Stimulated activated CD8-positive, alpha-beta memory T cell treated with anti-CD3 and anti-CD28 coated beads, Interleukin-12 subunit alpha, Interleukin-12 subunit beta, amount 100 ng/mL, for 4 hours (primary cell): Measurements from ENCODE around the gene ACP4.
"Not testable (repeated sequence)": the region's sequence is repeated elsewhere in the genome, so short reads cannot be mapped to it uniquely, and the experiment has no call there.

Experiments used
- DNase-seq: peaks from one replicate; pipeline ENCODE4 v3.0.0-alpha.2; 2020; ENCODE audit warnings: low read depth

The ACP4 gene, protein sequence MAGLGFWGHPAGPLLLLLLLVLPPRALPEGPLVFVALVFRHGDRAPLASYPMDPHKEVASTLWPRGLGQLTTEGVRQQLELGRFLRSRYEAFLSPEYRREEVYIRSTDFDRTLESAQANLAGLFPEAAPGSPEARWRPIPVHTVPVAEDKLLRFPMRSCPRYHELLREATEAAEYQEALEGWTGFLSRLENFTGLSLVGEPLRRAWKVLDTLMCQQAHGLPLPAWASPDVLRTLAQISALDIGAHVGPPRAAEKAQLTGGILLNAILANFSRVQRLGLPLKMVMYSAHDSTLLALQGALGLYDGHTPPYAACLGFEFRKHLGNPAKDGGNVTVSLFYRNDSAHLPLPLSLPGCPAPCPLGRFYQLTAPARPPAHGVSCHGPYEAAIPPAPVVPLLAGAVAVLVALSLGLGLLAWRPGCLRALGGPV

DNA sequence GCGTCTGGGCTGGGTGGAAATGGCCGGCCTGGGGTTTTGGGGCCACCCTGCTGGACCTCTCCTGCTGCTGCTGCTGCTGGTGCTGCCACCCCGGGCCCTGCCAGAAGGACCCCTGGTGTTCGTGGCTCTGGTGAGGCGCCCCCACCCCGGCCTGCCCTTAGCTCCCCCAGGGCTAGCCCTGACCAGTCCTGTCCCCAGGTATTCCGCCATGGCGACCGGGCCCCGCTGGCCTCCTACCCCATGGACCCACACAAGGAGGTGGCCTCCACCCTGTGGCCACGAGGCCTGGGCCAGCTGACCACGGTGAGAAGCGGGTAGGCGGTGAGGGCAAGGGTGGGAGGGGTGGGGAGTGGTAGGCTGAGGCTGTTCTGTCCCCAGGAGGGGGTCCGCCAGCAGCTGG is at the start of gene ACP4:
Gene ACP4, plus strand, starts transcription at position 20 of the 400 bp plus-strand sequence. Its CDS starts 0 bp downstream, at position 20.
- no peak for DNase-seq

DNA sequence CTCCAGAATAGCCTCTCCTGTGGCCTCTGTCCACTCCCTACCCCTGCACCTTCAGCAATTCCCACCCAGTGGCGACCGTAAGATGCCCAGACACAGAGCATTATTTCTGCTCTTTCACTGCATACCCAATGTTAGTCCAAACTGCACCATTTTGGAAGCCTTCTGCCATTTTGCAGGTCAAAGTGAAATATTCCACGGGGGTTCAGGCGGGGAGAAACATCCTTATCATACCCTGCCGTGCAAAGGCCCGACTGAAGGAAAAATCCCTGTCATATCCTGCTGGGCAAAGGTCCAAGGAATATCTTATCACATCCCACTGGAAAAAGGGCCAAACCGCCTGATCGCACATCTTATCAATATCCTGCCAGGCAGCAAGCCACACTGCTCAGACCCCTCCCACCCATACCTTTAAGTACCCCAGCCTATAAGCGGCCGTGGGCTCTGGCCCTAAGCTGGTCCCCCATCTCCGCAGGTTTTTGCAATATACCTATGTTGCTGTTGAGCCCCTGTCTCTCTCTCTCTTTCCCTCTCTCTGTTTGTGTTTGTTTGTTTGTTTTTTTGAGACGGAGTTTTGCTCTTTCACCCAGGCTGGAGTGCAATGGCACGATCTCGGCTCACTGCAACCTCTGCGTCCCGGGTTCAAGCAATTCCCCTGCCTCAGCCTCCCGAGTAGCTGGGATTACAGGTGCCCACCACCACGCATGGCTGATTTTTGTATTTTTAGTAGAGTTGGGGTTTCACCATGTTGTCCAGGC is 48.9 kb upstream of the ACP4 start:
- no peak for DNase-seq

DNA sequence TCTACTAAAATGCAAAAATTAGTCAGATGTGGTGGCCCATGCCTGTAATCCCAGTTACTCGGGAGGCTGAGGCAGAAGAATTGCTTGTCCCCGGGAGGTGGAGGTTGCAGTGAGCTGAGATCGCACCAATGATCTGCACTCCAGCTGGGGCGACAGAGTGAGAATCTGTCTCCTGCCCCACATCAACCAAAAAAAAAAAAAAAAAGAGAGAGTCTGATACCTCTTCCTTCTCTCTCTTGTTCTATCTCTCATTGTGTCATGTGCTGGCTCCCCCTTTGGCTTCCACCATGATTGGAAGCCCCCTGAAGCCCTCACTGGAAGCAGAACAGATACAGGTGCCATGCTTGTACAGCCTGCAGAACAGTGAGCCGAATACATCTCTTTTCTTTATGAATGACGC is 46.7 kb upstream of the ACP4 start:
- no peak for DNase-seq

DNA sequence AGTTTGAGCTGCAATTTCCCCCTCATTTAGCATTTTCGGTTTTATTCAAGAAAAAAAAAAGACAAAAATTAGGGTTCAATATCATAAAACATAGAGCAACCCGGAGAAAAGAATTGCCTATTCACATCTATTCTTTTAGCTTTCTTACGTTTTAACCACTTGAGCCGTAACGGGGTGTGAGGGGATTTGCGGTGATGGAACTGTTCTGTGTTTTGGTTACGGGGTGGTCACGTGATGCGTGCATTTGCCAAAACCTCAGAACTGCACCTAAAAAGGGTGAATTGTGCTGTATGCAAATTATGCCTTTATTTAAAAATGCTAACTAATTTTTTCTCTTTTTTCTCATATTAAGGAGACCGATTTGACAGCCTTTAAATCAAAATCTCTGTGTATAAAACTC is 45.0 kb upstream of the ACP4 start:
- no peak for DNase-seq

DNA sequence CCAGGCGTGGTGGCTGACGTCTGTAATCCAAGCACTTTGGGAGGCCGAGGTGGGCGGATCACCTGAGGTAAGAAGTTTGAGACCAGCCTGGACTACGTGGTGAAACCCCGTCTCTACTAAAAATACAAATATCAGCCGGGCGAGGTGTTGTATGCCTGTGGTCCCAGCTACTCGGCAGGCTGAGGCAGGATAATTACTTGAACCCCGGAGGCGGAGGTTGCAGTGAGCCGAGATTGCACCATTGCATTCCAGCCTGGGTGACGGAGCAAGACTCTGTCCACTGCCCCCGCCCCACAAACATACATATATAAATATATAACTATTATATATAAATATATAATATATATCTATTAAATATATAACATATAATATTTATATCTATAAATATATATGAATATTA is 43.1 kb upstream of the ACP4 start:
- DNase-seq: not testable (repeated sequence)

DNA sequence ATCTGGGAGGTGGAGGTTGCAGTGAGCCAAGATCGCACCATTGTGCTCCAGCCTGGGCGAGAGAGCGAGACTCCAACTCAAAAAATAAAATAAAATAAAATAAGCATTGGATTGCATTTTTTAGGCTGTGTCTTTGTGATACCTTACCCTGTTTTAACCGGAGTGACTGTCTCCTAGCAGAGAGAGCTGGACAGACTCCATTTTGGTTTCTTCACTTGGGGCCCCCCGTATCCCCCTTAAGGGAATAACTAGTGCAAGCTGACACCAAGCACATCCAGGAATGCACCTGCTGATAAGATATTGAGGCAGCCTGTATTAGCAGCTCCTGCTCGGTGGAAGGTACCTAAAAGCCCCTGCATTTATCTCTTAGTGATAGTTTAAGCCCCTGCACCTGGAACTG is 40.7 kb upstream of the ACP4 start:
- DNase-seq: no peak

DNA sequence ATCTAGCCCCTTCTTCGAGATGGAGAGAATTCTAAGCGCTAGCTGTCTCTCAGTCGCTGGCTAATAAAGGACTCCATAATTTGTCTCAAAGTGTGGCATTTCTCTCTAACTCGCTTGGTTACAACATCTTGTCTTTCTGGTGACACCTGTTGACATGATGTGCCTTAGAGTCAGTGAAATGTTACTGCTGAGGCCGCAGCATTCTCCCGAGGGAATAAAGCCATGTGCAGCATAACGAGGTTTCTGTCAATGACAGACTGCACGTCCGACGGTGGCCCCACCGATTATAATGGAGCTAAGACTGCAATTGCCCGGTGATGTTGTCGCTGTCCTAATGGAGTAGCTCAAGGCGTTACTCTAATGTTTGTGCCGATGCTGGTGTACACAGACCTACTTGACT is 40.2 kb upstream of the ACP4 start:
- no peak for DNase-seq

DNA sequence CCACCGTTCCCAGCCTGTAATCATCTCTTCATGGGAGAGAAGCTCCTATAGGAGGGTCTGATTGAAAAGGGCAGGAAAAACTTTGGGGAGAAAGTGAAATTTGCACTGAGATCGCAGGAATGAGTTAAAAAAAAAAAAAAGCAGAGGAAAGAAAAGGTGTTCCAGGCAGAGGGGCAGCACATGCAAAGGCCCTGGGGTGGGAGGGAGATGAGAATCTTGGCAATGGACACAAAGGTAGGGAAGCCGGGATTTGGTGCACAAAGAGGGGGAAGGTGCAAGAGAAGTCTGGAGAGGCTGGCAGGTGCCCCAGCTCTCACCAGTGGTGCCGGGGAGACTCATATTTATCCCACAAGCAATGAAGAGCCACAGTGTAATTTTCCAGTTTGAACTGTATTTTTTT is 36.3 kb upstream of the ACP4 start:
- no peak for DNase-seq

DNA sequence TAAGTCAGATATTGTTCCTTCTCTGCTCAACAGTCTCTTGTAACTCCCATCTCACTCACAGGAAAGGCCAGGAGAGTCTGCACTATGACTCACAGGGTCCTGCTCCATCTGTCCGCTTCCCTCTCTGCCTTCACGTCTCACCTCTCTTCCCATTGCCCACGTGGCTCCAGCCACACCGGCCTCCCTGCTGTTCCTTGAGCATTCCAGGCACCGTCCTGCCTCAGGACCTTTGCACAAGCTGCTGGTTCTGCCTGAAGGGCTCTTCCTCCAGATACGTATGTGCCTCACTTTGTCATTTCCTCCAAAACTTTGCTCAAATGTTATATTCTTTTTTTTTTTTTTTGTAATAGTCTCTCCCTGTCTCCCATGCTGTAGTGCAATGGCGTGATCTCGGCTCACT is 34.0 kb upstream of the ACP4 start:
- DNase-seq: not testable (repeated sequence)

DNA sequence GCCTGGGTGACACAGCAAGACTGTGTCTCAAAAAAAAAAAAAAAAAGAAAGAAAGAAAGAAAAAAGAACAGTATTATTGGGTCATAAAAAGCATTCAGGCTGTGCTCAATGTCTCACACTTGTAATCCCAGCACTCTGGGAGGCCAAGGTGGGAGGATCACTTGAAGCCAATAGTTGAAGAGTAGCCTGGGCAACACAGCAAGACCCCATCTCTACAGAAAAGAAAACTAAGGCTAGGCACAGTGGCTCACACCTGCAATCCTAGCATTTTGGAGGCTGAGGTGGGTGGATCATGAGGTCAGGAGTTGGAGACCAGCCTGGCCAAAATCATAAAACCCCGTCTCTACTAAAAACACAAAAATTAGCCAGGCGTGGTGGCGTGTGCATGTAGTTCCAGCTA is 32.6 kb upstream of the ACP4 start:
- not testable (repeated sequence) for DNase-seq

DNA sequence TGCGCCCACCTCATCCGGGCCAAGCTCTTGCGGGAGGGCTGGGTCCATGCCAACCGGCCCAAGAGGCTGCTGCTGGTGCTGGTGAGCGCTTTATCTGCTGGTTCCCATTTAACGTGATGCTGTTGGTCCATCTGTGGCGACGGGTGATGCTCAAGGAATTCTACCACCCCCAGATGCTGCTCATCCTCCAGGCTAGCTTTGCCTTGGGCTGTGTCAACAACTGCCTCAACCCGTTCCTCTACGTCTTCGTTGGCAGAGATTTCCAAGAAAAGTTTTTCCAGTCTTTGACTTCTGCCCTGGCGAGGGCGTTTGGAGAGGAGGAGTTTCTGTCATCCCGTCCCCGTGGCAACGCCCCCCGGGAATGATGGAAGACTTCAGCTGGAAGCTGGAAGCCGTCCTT is 31.1 kb upstream of the ACP4 start:
- DNase-seq: not testable (repeated sequence)

DNA sequence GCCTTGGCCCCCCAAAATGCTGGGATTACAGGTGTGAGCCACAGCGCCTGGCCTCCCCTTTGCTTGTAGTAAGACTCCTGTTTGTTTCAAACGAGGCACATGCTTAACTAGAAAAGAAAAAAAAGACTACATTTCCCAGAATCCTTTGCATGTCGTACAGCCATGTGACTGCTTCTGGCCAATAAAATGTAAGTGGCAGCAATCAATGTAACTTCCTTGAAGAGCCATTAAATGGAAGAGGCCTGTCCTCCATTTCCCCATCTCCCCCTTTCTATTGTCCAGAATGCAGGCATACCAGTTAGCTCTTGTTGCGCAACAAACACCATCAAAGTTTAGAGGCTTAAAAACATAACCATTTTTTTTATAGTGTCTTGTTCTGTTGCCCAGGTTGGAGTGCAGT is 30.3 kb upstream of the ACP4 start:
- no peak for DNase-seq

DNA sequence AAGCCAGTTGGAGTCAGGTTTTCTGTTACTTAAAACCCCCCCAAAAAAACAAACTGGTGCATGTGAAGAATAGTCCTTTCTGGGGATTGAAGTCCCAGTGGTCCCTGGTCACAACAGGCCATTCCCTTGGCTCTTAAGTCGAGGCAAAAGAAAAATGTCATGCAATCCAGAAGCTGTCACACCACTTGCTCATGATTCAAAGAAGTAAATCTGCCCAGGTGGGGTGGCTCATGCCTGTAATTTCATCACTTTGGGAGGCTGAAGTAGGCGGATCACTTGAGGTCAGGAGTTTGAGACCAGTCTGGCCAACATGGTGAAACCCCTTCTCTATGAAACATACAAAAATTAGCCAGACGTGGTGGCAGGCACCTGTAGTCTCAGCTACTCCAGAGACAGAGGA is 28.7 kb upstream of the ACP4 start:
- not testable (repeated sequence) for DNase-seq

DNA sequence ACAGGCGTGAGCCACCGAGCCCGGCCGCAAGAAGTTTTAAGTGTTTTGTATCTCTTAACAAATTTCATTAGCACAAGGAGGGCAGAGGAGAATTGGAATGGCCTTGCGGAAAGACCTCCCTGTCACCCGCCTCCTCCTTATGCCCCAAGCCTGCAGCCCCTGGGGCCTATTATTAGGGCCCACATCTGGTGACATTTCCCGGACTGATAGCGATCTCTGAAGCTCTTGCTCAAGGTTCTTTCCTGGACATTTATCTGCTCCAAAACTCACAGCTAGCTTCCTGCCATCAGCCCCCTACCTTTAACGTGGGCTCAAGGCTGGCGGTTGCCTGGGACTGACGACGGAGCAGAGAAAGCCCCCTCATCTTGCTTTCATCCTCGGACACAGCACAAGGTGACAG is 26.7 kb upstream of the ACP4 start:
- DNase-seq: not testable (repeated sequence)

DNA sequence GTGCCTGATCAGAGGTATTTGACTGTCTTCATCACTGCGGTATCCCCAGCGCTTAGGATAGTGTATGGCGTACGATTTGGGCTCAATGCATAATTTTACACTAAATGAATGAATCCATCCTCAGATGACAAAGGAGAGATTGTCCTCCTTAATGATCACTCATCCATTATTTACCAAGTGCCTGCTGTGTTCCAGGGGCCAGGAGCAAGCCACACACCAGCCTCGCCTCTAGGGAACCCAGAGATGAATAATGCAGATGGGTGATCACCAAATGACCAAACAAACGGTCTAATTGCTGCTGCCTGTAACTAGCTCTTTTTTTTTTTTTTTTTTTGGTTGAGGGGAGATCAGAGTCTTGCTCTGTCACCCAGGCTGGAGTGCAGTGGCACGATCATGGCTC is 25.8 kb upstream of the ACP4 start:
- DNase-seq: no peak

DNA sequence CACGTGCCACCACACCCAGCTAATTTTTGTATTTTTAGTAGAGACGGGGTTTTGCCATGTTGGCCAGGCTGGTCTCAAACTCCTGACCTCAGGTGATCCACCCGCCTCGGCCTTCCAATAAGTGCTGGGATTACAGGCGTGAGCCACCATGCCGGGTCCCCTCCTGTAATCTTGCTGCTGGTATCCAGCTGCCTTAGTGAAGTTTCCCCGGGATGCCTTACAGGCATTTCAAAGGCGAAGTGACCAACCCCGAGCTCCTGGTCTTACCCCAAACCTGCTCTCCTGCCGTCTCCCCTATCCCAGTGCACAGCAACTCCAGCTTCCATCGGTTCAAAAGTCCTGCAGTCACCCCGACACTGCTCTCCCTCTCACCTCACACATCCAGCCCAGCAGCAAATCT is 23.5 kb upstream of the ACP4 start:
- not testable (repeated sequence) for DNase-seq

DNA sequence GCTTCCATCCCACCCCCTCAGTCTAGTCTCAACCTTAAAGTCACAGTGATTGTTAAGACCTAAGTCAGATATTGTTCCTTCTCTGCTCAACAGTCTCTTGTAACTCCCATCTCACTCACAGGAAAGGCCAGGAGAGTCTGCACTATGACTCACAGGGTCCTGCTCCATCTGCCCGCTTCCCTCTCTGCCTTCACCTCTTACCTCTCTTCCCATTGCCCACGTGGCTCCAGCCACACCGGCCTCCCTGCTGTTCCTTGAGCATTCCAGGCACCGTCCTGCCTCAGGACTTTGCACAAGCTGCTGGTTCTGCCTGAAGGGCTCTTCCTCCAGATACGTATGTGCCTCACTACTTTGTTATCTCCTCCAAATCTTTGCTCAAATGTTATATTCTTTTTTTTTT is 23.0 kb upstream of the ACP4 start:
- not testable (repeated sequence) for DNase-seq

DNA sequence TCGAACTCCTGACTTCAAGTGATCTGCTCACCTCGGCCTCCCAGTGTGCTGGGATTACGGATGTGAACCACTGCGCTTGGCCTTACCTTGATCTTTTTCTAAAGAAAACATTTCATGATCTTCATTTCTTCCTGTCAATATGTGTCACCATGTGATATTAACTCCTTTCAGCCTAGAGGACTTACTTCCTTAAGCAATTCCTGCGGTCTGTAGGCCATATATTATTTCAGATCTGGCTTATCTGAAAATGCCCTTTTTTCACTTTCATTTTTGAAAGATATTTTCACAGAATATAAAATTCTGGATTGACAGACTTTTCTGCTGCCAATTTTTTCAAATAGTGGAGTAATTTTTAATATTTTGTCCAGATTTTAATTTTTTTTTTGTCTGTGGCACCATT is 21.9 kb upstream of the ACP4 start:
- no peak for DNase-seq

DNA sequence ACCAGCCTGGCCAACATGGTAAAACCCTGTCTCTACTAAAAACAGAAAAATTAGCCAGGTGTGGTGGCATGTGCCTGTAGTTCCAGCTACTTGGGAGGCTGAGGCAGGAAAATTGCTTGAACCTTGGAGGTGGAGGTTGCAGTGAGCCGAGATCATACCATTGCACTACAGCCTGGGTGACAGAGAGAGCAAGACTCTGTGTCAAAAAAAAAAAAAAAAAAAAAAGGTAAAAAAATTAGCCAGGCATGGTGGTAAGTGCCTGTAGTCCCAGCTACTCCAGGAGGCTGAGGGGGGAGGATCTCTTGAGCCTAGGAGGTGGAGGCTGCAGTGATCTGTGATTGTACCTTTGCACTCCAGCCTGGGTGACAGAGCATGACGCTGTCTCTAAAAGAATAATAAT is 20.1 kb upstream of the ACP4 start, which contains the start of gene GPR32:
Gene GPR32, plus strand, starts transcription at position 301 of the 400 bp plus-strand sequence. CDS start 137 bp downstream, outside the sequence.
- not testable (repeated sequence) for DNase-seq

DNA sequence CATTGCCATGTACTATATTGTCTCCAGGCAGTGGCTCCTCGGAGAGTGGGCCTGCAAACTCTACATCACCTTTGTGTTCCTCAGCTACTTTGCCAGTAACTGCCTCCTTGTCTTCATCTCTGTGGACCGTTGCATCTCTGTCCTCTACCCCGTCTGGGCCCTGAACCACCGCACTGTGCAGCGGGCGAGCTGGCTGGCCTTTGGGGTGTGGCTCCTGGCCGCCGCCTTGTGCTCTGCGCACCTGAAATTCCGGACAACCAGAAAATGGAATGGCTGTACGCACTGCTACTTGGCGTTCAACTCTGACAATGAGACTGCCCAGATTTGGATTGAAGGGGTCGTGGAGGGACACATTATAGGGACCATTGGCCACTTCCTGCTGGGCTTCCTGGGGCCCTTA is 19.3 kb upstream of the ACP4 start:
- no peak for DNase-seq

DNA sequence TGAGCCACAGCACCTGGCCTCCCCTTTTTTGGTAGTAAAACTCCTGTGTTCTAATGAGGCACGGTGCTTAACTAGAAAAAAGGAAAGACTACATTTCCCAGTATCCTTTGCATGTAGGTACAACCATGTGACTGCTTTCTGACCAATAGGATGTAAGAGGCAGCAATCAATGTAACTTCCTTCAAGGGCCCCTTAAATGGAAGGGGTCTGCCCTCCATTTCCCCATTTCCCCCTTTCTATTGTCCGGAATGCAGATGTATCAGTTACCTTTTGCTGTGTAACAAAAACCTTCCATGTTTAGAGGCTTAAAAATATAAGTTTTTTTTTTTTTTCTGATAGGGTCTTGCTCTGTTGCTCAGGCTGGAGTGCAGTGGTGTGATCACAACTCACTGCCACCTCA is 17.7 kb upstream of the ACP4 start:
- no peak for DNase-seq

DNA sequence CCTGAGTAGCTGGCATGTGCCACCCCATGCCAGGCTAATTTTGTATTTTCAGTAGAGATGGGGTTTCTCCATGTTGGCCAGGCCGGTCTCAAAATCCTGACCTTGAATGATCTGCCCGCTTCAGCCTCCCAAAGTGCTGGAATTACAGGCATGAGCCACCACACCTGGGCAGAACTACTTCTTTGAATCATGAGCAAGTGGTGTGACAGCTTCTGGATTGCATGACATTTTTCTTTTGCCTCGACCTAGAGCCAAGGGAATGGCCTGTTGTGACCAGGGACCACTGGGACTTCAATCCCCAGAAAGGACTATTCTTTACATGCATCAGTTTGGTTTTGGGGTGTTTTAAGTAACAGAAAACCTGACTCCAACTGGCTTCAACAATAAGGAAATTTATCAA is 17.3 kb upstream of the ACP4 start:
- DNase-seq: not testable (repeated sequence)

DNA sequence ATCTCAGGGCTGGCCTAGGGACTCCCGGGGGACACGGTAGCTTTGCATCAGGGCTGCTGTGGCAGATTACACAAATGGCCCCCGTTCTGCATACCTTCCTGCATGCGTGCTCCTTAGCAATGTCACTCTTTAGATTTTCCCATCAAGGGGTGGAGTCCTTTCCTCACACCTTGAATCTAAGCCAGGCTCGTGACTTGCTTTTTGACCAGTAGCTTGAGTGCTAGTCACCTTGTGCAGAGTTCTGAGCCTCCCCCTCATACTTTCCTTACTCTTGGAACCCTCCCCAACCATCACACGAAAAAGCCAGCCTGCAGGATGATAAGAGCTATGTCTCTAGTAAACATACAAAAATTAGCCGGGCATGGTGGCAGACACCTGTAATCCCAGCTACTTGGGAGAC is 16.8 kb upstream of the ACP4 start:
- DNase-seq: not testable (repeated sequence)
